Natural killer cell (primary cell): ENCODE data around the gene AP1S1. TPM values are rescaled to one million over a fixed set of nuclear protein-coding genes. Genes with fewer than 3 reads are reported as not detected.

Experiments used
- ATAC-seq, 3 donors: fragments of 150-1000 bp in 2 of 3; fragments of 200-7000 bp in 1 of 3; cut with Tn5 transposase; 1 replicate in 1 of 3; 2 replicates in 2 of 3; pipeline ENCODE4 v1.10.0; 2021; ENCODE audit warnings: mild to moderate bottlenecking in 2 of 3, moderate library complexity in 2 of 3
- DNase-seq, 2 donors: peaks; one replicate each; pipeline versions ENCODE4 v3.0.0 to v3.0.0-alpha.2; 2013 to 2021; ENCODE audit warnings: mixed read lengths in 1 of 2
- H3K27ac ChIP-seq: one replicate; pipeline ENCODE4 v1.5.1; 2013; ENCODE audit warnings: mild to moderate bottlenecking, low read length
- H3K27me3 ChIP-seq: one replicate; pipeline ENCODE4 v1.6.1; 2013; ENCODE audit warnings: low read length; ENCODE audit not compliant: control insufficient read depth, insufficient read depth
- H3K36me3 ChIP-seq: one replicate; pipeline ENCODE4 v1.6.1; 2013; ENCODE audit warnings: low read length; ENCODE audit not compliant: control insufficient read depth, insufficient read depth
- H3K4me1 ChIP-seq: one replicate; pipeline ENCODE4 v1.6.1; 2013; ENCODE audit warnings: low read length; ENCODE audit not compliant: control insufficient read depth, insufficient read depth
- H3K4me3 ChIP-seq: one replicate; pipeline ENCODE4 v1.5.1; 2013; ENCODE audit warnings: low read length
- H3K9me3 ChIP-seq: one replicate; pipeline ENCODE4 v1.6.1; 2013; ENCODE audit warnings: low read length; ENCODE audit not compliant: control insufficient read depth, insufficient read depth
- H3K27ac Mint-ChIP-seq, 2 donors: one replicate each; pipeline ENCODE4 v1.8.0; 2022; ENCODE audit warnings: mild to moderate bottlenecking in 2 of 2, mixed read lengths in 2 of 2, moderate library complexity in 1 of 2
- H3K27me3 Mint-ChIP-seq, 2 donors: one replicate each; pipeline ENCODE4 v1.8.0; 2022; ENCODE audit warnings: low read depth in 2 of 2, mixed read lengths in 2 of 2
- H3K36me3 Mint-ChIP-seq: one replicate; pipeline ENCODE4 v1.8.0; 2022; ENCODE audit warnings: mixed read lengths
- H3K4me1 Mint-ChIP-seq, 2 donors: one replicate each; pipeline ENCODE4 v1.8.0; 2022; ENCODE audit warnings: mixed read lengths in 2 of 2
- H3K4me3 Mint-ChIP-seq: one replicate; pipeline ENCODE4 v1.8.0; 2022; ENCODE audit warnings: mild to moderate bottlenecking, moderate library complexity, mixed read lengths
- H3K9me3 Mint-ChIP-seq, 2 donors: one replicate each; pipeline ENCODE4 v1.8.0; 2022; ENCODE audit warnings: mixed read lengths in 2 of 2
- CTCF ChIP-seq: fragments of 200-600 bp; IDR thresholded peaks from one replicate; pipeline ENCODE4 v1.8.0; 2022; ENCODE audit warnings: antibody characterized with exemption
- WGBS: methylation state at CpG from one replicate; pipeline ENCODE4 v1.1.7; 2013; ENCODE audit warnings: missing lambda C conversion rate; ENCODE audit not compliant: insufficient coverage; 5-methylcytosine and 5-hydroxymethylcytosine counted together
- intact Hi-C: fragments of 100-400 bp; cut with micrococcal nuclease; formaldehyde crosslinking; loops from one replicate; pipeline ENCODE4 v1.14.2; 2022
- total RNA-seq, 4 donors: library from RNA; stranded (reverse); fragments of 120-200 nt in 1 of 4; gene quantifications; one replicate each; pipeline versions ENCODE4 v1.2.3 to v1.2.4, GENCODE V29; 2013 to 2022

Gene AP1S1
- total RNA-seq, 3 donors from 2014 or later (not counting 1 experiment from before 2014, with no cell fraction given) = 4.3 to 7.0 (median 5.0) TPM

GRCh38 chr7:101156866-101157589 is 2.8 kb downstream of the AP1S1 start:
- Histone ChIP-seq H3K27me3 (peaks cover 2% of the 10 kb centered on the region), H3K9me3 (no peaks in the 10 kb centered on the region), H3K36me3 (no peaks in the 10 kb centered on the region), H3K4me3 (no peak overlapping the region), H3K27ac (no peak overlapping the region), H3K4me1 (peaks cover 18% of the 10 kb centered on the region)
- no peaks in the 10 kb centered on the region for H3K36me3 Mint-ChIP-seq
- H3K9me3 Mint-ChIP-seq = no peaks in the 10 kb centered on the region
- H3K4me3 Mint-ChIP-seq = peak overlapping the region; percentile 13
- DNase-seq = no peak
- intact Hi-C loops = no loop called here
- no peak for TF ChIP-seq CTCF
- no peak for ATAC-seq
- peaks cover 6 to 11% of the 10 kb centered on the region in 2 donors for H3K4me1 Mint-ChIP-seq
- H3K27ac Mint-ChIP-seq = no peak overlapping the region
- peaks cover 0 to 9% of the 10 kb centered on the region in 2 donors for H3K27me3 Mint-ChIP-seq
- WGBS = 94% methylated on average over 14 of the region's 14 CpGs

DNA sequence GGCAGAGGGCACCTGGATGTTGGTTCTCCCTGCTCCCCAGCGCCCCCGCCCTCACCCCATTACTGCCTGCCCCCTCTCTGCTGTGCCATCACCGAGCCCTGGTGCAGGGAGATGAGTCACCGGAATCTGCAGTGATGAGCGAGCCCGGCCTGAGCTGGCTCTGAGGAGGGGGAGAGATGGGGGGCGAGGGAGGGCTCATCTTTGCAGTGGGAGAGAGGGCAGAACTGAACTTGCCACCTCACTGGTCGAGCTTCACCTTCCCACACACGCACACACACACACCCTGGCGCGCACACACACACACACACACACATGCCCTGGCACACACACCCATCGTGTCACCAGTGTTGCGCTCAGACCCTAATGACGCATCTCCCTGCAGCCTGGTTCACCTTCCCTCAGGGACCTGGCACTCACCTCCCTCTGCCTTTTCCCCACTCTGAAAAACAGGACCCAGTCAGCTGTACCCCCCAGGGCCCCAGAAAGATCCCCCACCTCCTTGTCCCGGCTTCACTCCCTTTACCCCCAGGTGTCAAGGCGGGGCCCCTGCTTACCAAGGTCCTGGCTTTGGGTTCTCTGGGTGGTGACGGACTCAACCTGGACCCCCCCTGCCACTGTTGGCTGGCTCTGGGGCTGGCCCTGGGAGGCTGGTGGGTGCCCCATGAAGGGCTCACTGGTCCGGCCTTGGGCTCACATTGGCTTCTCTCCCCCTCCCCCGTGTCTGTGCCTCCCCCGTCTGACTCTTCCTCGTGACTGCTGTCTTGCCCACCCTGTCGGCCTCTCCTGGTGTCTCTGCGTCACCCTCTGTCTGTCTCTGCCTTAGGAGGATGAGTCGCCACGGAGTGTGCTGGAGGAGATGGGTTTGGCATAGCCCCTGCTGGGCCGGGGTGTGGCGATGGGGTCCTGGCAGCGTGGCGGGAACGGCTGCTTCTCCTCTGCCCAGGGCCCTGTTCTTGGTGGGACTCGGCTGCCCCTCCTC is 5.7 kb downstream of the AP1S1 start:
- no peaks in the 10 kb centered on the region for H3K9me3 Mint-ChIP-seq
- peaks cover 0 to 11% of the 10 kb centered on the region in 2 donors for H3K27me3 Mint-ChIP-seq
- Histone ChIP-seq H3K27me3 (peaks cover 19% of the 10 kb centered on the region), H3K9me3 (no peaks in the 10 kb centered on the region), H3K27ac (no peak overlapping the region), H3K36me3 (no peaks in the 10 kb centered on the region), H3K4me3 (no peak overlapping the region), H3K4me1 (peaks cover 25% of the 10 kb centered on the region)
- whole genome bisulfite sequencing = 84% methylated on average over 30 of the region's 31 CpGs
- DNase-seq (no peak), ATAC-seq (no peak)
- intact Hi-C loops = no loop called here
- no peak overlapping the region for H3K4me3 Mint-ChIP-seq
- no peaks in the 10 kb centered on the region for H3K36me3 Mint-ChIP-seq
- TF ChIP-seq CTCF = no peak
- peaks cover under 1 to 12% of the 10 kb centered on the region in 2 donors for H3K4me1 Mint-ChIP-seq
- no peak overlapping the region for H3K27ac Mint-ChIP-seq

GRCh38 chr7:101160910-101161309 is 6.6 kb downstream of the AP1S1 start:
- Histone ChIP-seq H3K4me1 (peaks cover 30% of the 10 kb centered on the region), H3K4me3 (no peak overlapping the region), H3K27me3 (peaks cover 26% of the 10 kb centered on the region), H3K9me3 (peaks cover 4% of the 10 kb centered on the region), H3K27ac (no peak overlapping the region), H3K36me3 (no peaks in the 10 kb centered on the region)
- H3K9me3 Mint-ChIP-seq = no peaks in the 10 kb centered on the region
- H3K4me1 Mint-ChIP-seq = peaks cover 9 to 18% of the 10 kb centered on the region in 2 donors
- H3K36me3 Mint-ChIP-seq = no peaks in the 10 kb centered on the region
- no peak overlapping the region for H3K4me3 Mint-ChIP-seq
- DNase-seq (no peak), ATAC-seq (no peak)
- no peak for TF ChIP-seq CTCF
- H3K27me3 Mint-ChIP-seq = peaks cover 7 to 16% of the 10 kb centered on the region in 2 donors
- intact Hi-C loops = no loop called here
- H3K27ac Mint-ChIP-seq = no peak overlapping the region
